ENCODE data around the gene GAK.

Gene GAK

DNA sequence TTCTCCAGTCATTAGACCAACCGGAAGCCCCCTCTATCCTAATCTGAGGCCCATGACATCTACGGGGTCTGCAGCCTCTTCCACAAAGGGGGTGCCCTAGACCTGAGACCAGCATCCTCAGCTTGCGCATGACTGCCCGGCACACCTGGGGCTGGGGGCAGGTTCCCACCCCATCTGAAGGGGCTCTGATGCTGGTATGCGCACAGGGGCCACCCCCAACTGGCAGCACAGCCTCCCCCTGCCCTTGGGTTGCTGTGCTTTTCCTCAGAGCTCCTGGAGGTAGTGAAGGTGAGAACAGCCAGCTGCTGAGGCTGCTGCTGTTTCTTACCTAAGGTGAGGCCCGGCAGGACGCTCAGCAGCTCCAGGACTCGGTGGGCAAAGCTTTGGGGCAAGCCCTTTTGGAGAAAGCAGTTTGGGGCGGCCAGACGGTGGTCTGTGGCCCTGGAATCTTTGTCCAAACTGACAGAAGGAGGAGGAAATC is 87.3 kb downstream of the GAK start:
- H3K27me3 ChIP-seq: no peaks in the 10 kb centered on the region
- H3K36me3 ChIP-seq: peaks cover 65% of the 10 kb centered on the region
- no peak overlapping the region for H3K9ac ChIP-seq
- H3K4me3 ChIP-seq: no peak overlapping the region
- H3K27ac ChIP-seq: no peak overlapping the region
- peaks cover 6% of the 10 kb centered on the region; the same call in 1 of the 2 replicates for H3K4me1 ChIP-seq
- H3K4me2 ChIP-seq: no peak overlapping the region
- H4K20me1 ChIP-seq: no peaks in the 10 kb centered on the region
- TF ChIP-seq Cebpa-rat (IDR thresholded peaks at IDR 0.05): no peak
- peaks cover 61% of the 10 kb centered on the region for H3K9me3 ChIP-seq

DNA sequence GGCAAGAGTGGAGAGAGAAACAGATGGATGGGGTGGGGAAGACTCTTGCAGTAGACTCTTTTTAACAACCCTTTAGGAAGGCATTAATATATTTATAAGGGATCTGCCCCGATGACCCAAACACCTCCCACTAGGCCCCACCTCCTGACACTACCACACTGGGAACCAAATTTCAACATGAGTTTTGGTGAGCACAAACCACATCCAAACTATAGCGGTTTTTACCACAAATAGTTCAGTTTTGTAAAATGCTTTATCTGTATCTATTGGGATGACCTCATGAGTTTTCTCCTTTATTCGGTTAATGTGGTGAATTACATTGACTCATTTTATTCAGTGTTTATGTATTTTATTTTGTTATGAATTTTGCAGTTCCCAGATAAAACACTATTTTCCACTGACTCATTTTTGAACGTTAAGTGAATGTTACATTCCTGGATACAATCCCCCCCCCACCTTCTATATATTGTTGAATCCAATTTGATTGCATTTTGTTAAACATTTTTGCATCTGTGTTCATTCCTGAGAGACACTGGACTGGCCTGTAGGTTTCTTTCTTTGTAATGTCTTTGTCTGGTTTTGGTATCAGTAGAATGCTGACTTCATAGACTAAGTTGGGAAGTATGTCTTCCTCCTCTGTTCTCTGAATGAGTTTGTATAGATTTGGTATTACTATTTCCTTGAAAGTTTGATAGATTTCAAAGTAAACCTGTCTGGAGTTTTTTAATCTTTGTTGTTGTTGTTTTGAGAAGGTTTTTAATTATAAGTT is 92.3 kb downstream of the GAK start:
- H3K9me3 ChIP-seq: peaks cover 64% of the 10 kb centered on the region
- no peak for TF ChIP-seq Cebpa-rat (IDR thresholded peaks at IDR 0.05)
- H3K4me2 ChIP-seq: no peak overlapping the region

DNA sequence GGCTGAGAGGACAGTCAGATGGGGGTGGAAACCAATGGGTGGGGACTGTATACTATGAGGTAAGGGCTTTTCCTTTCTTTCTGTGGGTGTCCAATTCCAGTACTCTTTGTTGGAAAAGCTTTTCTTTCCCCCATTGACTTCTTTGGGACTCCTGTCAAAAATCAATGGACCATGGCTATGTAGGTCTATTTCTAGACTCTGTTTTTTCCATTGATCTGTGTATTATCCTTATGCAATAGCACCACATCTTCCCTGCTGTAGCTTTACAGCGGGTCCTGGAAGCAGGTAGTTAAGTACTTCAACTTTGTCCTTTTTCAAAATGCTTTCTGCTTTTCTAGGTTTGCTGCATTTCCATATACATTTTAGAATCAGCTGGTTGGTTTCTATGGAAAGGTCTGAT is 94.3 kb downstream of the GAK start:
- Histone ChIP-seq H3K9ac (no peak overlapping the region), H3K9me3 (peaks cover 46% of the 10 kb centered on the region), H3K4me3 (no peak overlapping the region), H4K20me1 (no peaks in the 10 kb centered on the region), H3K27ac (no peak overlapping the region), H3K4me1 (peaks cover 29% of the 10 kb centered on the region), H3K36me3 (peaks cover 14% of the 10 kb centered on the region), H3K4me2 (no peak overlapping the region), H3K27me3 (no peaks in the 10 kb centered on the region)
- no peak for TF ChIP-seq Cebpa-rat (IDR thresholded peaks at IDR 0.05)

More for the DNA sequence above, 92.3 kb downstream of the GAK start:
- Histone ChIP-seq H3K4me1 (peaks cover 14% of the 10 kb centered on the region), H3K36me3 (peaks cover 31% of the 10 kb centered on the region), H3K27me3 (no peaks in the 10 kb centered on the region), H4K20me1 (no peaks in the 10 kb centered on the region), H3K4me3 (no peak overlapping the region), H3K27ac (no peak overlapping the region), H3K9ac (no peak overlapping the region)

DNA sequence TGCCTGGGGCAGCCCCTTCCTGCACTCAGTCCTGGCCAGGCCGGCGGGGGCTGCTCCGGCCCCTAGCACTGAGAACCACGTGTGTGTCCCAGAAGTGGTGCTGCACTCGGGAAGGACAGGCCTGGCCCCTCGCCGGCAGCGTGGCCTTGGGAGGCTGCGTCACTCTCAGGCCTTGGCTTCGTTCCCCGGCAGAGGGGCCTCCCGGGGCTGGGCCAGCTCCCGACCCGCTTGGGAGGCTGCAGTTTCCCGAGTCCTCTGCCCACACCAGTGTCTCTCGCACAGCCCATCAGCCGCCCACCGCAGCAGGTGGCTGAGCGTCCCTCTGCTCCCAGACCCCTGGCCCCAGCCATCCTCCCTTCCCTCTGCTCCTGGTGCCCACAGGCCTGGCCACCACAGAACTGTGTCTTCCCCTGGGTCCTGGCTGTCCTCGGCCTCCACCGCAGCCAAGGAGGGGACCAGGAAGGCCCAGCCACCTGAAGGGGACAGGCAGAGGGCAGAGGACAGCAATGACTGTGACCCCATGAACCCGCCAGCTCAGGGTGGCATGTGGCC is 95.3 kb downstream of the GAK start:
- Histone ChIP-seq H4K20me1 (no peaks in the 10 kb centered on the region), H3K4me2 (no peak overlapping the region), H3K4me3 (no peak overlapping the region), H3K4me1 (peaks cover 36% of the 10 kb centered on the region), H3K27ac (no peak overlapping the region), H3K9ac (no peak overlapping the region), H3K9me3 (peaks cover 41% of the 10 kb centered on the region), H3K36me3 (0 out of 2 replicates have a peak, but pooled peaks cover 5% of the 10 kb centered on the region), H3K27me3 (no peaks in the 10 kb centered on the region)
- TF ChIP-seq Cebpa-rat (IDR thresholded peaks at IDR 0.05): no peak

DNA sequence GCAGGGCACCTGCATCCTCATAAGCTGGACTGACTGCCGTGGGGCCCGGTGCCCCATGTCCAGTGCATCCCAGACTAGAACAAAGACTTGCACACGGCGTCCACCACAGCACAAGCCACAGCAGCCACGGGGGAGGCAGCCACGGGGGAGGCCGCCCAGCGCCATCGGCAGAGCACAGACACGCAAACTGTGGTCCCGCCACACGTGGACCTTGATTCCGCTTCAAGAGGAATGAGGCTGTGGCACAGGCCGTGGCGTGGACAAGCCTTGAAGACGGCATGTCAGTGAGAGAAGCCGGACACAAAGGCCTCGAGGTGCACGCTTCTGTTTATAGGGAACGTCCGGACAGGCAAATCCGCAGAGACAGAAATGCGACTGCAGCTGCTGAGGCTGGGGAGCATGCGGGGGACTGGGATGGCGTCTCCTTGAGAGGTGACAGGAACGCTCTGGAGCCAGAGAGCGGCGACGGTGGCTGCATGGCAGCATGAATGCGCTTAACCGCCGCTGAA is 96.1 kb downstream of the GAK start:
- H3K9me3 ChIP-seq: peaks cover 40% of the 10 kb centered on the region
- no peak overlapping the region for H3K4me3 ChIP-seq
- no peak overlapping the region for H3K9ac ChIP-seq
- H3K4me2 ChIP-seq: no peak overlapping the region
- H3K27me3 ChIP-seq: no peaks in the 10 kb centered on the region
- H3K4me1 ChIP-seq: peaks cover 43% of the 10 kb centered on the region
- H4K20me1 ChIP-seq: no peaks in the 10 kb centered on the region
- no peak overlapping the region for H3K27ac ChIP-seq
- H3K36me3 ChIP-seq: 0 out of 2 replicates have a peak, but pooled peaks cover 5% of the 10 kb centered on the region
- no peak for TF ChIP-seq Cebpa-rat (IDR thresholded peaks at IDR 0.05)

DNA sequence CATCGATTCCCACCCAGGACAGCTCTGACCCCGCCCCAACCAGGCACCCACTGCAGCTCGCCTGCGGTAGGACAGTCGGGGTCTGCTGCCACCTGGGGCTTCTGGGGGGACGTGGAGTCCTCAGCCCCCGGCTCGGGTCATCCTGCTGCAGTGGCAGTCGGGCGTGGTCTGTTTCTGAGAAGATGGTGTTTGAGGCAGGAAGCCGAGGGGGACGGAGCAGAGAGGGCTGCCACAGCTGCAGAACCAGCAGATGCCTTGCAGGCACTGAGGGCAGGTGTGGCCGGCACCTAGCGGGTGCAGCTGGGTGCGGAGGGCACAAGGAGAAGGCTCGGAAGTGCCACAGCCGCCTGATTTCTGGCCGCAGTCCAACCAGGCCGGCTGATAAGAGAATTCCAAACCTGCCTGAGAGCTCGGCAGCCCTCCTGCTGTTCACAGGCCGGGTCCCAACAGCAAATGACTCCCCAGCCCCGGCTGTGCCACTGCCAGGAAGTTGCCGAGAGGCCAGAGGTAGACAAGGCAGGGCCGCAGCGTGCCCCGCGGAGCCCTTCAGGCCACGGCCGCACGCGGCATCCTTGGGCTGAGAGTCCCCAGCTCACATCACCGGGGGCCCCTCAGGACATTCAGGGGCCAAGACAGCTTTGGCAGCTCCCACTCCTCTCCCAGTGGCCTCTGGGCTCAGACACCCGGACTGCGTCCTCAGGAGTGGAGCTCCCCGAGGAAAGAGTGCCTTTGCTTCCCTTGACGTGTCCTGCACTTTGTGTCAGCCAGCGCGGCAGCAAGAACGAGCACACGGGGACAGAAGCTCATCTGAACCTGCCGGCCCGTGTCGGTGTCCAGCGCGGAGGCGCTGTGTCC is 96.7 kb downstream of the GAK start:
- no peak for TF ChIP-seq Cebpa-rat (IDR thresholded peaks at IDR 0.05)
- Histone ChIP-seq H3K27me3 (no peaks in the 10 kb centered on the region), H3K4me1 (peaks cover 50% of the 10 kb centered on the region), H3K36me3 (0 out of 2 replicates have a peak, but pooled peaks cover 5% of the 10 kb centered on the region), H3K9ac (no peak overlapping the region), H3K4me2 (peak overlapping the region; percentile 56), H3K27ac (peak overlapping the region; percentile 26; the same call in 1 of the 2 replicates), H3K9me3 (peaks cover 40% of the 10 kb centered on the region), H3K4me3 (no peak overlapping the region), H4K20me1 (no peaks in the 10 kb centered on the region)

DNA sequence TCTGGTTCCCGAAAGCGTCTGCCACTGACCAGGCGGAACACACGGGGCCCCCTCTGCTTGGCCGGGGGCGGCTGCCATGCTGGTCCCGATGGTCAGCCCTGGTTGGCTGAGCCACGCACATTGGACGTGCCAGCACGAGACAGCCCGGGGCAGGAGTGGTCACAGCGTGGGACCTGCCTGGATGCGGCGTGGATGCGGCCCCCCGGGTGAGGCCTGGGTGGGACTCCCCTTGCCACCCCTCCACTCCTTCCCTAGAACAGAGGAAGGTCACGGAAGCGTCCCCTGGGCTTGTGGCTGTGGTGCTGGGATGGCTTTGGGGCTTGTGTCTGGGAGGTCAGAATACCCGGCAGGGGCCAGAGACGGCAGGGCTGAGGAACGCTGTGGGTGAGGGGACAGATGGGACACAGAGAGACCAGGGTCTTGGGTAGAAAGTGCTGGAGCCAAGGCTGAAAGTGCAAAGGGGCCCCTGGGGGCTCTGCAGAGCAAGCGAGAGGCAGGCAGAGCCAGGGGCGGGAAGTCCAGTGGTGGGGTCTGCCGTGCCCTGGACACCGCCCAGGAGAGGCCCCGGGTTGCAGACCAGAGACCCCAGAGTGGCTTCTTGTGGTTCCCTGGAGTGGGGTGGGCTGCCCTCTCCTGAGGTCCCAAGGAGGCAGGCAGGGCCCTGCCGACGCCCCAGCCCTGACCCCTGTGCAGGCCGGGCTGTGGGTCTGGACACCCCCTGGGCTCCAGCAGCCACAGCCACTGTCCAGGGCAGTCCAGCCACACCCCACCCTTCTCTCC is 97.6 kb downstream of the GAK start:
- Histone ChIP-seq H3K9ac (no peak overlapping the region), H3K4me2 (peak overlapping the region; percentile 56), H3K36me3 (0 out of 2 replicates have a peak, but pooled peaks cover 5% of the 10 kb centered on the region), H4K20me1 (no peaks in the 10 kb centered on the region), H3K4me3 (no peak overlapping the region), H3K9me3 (peaks cover 40% of the 10 kb centered on the region), H3K27me3 (peaks cover 7% of the 10 kb centered on the region), H3K27ac (peak overlapping the region; percentile 26; the same call in 1 of the 2 replicates), H3K4me1 (peaks cover 58% of the 10 kb centered on the region)
- no peak for TF ChIP-seq Cebpa-rat (IDR thresholded peaks at IDR 0.05)

DNA sequence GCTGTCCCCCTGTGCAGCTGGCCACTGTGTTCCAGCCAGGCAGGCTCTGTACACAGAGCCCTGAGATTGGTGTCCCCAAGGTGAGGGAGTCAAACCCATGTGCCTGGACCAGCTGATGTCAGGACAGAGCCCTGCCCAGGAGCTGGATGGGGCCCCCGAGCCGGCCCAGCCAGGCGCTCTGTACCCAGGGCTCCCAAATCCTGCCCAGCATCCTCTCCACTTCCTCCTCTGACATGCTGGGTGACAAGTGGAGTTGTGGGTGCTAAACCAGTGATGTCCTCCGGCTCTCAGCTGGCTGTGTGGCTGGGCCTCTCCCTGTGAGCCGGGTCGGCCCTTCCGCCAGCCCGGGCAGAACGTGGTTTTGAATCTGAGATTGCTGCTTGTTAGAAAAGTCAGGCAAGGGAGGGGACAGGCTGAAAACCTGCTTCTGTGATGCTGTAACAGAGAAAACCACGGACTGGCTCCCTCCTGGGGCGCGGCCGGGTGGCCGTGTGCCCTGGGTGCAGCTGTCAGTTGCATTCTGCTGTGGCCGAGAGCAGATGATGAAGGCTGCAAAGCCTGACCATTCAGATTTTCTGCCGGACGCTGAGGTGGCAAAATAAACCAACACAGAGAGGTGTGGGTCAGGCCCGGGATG is 98.3 kb downstream of the GAK start:
- no peak overlapping the region for H3K4me3 ChIP-seq
- no peak overlapping the region for H3K9ac ChIP-seq
- TF ChIP-seq Cebpa-rat (IDR thresholded peaks at IDR 0.05): no peak
- H3K27me3 ChIP-seq: peaks cover 14% of the 10 kb centered on the region
- peaks cover 33% of the 10 kb centered on the region for H3K9me3 ChIP-seq
- H3K36me3 ChIP-seq: 0 out of 2 replicates have a peak, but pooled peaks cover 2% of the 10 kb centered on the region
- peaks cover 6% of the 10 kb centered on the region; the same call in 1 of the 2 replicates for H4K20me1 ChIP-seq
- H3K27ac ChIP-seq: peak overlapping the region; percentile 22; the same call in 1 of the 2 replicates
- H3K4me1 ChIP-seq: peaks cover 65% of the 10 kb centered on the region
- H3K4me2 ChIP-seq: peak overlapping the region; percentile 56
